SK-N-MC (cell line): ENCODE results near the gene SLCO3A1.
A peak's percentile ranks its signal among the peaks of the same experiment; 100 is the strongest.

Source experiments
- DNase-seq: peaks from one replicate; pipeline ENCODE4 v3.0.0-alpha.2; 2011; ENCODE audit warnings: low read depth, low spot score
- H3K27ac ChIP-seq: fragments of 200-600 bp; sonication (generic); 2 replicates; pipeline ENCODE4 v1.5.1; 2016; ENCODE audit warnings: mixed run types
- H3K36me3 ChIP-seq: fragments of 200-600 bp; sonication (generic); 2 replicates; pipeline ENCODE4 v1.6.1; 2017; ENCODE audit warnings: antibody characterized with exemption, low read length, mixed read lengths; ENCODE audit not compliant: insufficient read depth
- H3K4me3 ChIP-seq: fragments of 200-600 bp; sonication (generic); 2 replicates; pipeline ENCODE4 v1.5.1; 2016
- H3K9ac ChIP-seq: fragments of 200-600 bp; sonication (generic); 2 replicates; pipeline ENCODE4 v1.8.0; 2017; ENCODE audit warnings: mixed run types, mixed read lengths; ENCODE audit not compliant: insufficient read length
- H3K9me3 ChIP-seq: fragments of 200-600 bp; sonication (generic); 2 replicates; pipeline ENCODE4 v1.6.1; 2017; ENCODE audit warnings: low read depth, mild to moderate bottlenecking, antibody characterized with exemption, low read length, moderate library complexity, mixed read lengths
- EZH2 ChIP-seq: fragments of 200-600 bp; sonication (generic); IDR thresholded peaks from one replicate; pipeline ENCODE4 v1.6.1; 2017; ENCODE audit warnings: antibody characterized with exemption
- FOXP2 ChIP-seq: optimal IDR thresholded peaks from 2 replicates; pipeline ENCODE3; 2011; ENCODE audit warnings: mild to moderate bottlenecking, moderate library complexity; ENCODE audit not compliant: insufficient read depth; ENCODE audit errors: extremely low read length, control extremely low read depth
- POLR2AphosphoS5 ChIP-seq: IDR thresholded peaks from 2 replicates; pipeline ENCODE4 v1.6.1; 2012; ENCODE audit warnings: mild to moderate bottlenecking, low read depth, low read length, borderline replicate concordance

The SLCO3A1 gene

DNA sequence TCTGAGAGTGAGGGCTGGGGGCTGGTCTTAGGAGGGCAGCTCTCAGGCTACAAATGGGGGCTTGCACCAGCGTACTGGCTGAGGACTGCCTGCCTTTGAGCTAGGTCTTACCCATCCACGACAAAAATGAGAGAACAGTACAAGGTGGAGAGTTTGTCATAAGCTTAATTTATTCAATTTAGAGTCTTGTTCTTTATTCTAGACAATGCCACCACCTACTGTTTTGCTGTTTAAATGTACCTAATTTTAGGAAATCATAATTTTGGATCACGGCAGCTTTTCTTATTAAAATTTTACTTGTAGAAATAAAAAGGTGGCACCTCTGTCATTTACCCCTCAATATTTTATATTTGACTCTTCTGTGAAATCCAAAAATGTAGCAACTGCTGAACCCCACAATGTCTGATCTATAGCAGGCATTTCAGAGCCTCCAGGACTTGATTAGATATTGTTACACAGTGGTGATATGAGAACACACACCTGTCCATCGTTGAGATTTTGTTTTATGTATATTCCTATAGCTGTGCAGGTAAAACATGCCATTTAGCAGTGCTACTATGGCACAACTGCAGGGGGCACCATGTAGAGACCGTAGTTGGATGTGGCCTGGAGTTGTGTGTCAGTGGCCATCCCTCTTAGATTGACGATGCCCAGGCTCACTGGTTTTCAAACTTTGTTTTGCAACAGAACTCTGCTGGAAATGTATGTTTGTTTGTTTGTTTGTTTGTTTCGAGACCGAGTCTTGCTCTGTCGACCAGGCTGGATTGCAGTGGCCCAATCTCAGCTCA is 88.6 kb downstream of the SLCO3A1 start:
- DNase-seq, result no peak
- no peak overlapping the region for H3K9ac ChIP-seq
- no peak overlapping the region for H3K4me3 ChIP-seq
- TF ChIP-seq EZH2, result no peak
- no peak for TF ChIP-seq FOXP2
- no peak for TF ChIP-seq POLR2AphosphoS5
- H3K27ac ChIP-seq, result no peak overlapping the region
- no peaks in the 10 kb centered on the region for H3K9me3 ChIP-seq
- no peaks in the 10 kb centered on the region for H3K36me3 ChIP-seq

- DNase-seq, result peak; percentile 79
- TF ChIP-seq EZH2, result no peak
- peak; percentile 94 for TF ChIP-seq FOXP2
- no peak for TF ChIP-seq POLR2AphosphoS5
- H3K4me3 ChIP-seq, result peak overlapping the region; percentile 45
- H3K9me3 ChIP-seq, result no peaks in the 10 kb centered on the region
- H3K36me3 ChIP-seq, result no peaks in the 10 kb centered on the region
- no peak overlapping the region for H3K9ac ChIP-seq
- H3K27ac ChIP-seq, result no peak overlapping the region
Observed at GRCh38 chr15:91942720-91943394, 89.3 kb downstream of the SLCO3A1 start.

DNA sequence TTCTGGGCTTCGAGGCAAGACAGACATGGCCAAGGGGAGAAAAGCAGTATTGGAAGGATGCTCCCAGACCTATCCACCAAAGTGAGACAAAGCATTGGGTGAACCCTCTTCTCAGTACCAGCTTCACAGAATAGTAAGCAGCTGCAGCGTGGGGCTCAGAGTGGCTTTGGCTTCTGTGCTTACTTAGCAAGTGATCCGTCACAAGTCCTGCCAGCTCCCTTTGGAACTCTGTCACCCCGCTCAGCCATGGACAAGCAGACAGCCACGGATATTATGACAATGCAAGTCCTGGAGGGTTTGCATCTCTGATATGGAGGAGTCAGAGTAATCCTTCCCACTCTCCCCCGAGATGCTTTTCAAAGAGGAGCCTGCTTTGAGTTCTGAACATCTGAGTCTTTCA is 90.8 kb downstream of the SLCO3A1 start:
- no peak for DNase-seq
- no peaks in the 10 kb centered on the region for H3K36me3 ChIP-seq
- H3K9me3 ChIP-seq, result no peaks in the 10 kb centered on the region
- no peak for TF ChIP-seq POLR2AphosphoS5
- TF ChIP-seq EZH2, result no peak
- TF ChIP-seq FOXP2, result no peak
- no peak overlapping the region for H3K27ac ChIP-seq
- H3K9ac ChIP-seq, result no peak overlapping the region
- H3K4me3 ChIP-seq, result no peak overlapping the region

DNA sequence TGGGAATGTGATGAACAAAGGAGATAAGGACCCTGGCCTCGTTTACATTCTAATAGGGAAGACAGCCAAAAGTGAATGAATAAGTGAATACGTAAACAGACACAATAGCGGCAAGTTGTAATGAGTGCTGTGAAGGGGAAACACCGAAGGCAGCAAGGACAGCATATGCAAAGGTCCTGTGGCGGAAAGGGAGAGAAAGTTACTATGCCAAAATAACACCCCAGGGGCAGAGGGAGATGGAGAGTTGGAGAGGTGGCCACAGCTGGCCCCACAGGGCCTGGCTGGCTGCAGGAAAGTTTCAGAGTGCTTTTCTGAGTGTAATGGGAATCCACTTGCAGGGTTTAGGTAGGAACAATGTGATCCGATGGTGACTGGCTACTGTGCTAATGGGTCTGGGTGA is 91.9 kb downstream of the SLCO3A1 start:
- no peaks in the 10 kb centered on the region for H3K9me3 ChIP-seq
- no peak overlapping the region for H3K9ac ChIP-seq
- no peak for DNase-seq
- no peak overlapping the region for H3K27ac ChIP-seq
- H3K36me3 ChIP-seq, result no peaks in the 10 kb centered on the region
- TF ChIP-seq POLR2AphosphoS5 (no peak), EZH2 (no peak), FOXP2 (no peak)
- no peak overlapping the region for H3K4me3 ChIP-seq

DNA sequence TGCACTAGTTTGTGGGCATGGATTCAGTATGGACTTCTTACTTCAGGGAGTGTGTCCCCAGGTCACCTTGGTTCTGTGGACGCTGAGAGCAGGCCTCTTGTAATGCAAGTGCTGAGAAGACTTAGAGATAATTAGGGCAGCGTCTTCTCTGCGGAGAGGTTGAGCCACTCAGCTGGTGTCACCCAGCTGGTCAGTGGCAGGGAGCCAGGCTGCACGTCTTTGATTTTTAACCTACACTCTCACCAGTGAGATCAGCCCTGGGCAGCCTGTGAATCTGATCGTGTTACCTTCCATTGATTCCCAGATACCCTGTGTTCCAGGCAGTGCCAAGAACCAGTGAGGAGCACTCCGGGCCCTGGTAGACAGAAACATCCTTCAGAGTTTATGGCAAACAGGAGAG is 92.6 kb downstream of the SLCO3A1 start:
- no peak overlapping the region for H3K27ac ChIP-seq
- no peak overlapping the region for H3K4me3 ChIP-seq
- TF ChIP-seq FOXP2 (no peak), EZH2 (no peak), POLR2AphosphoS5 (no peak)
- H3K36me3 ChIP-seq, result no peaks in the 10 kb centered on the region
- no peak for DNase-seq
- H3K9me3 ChIP-seq, result no peaks in the 10 kb centered on the region
- no peak overlapping the region for H3K9ac ChIP-seq

GRCh38 chr15:91946581-91947292 is 93.2 kb downstream of the SLCO3A1 start:
- Histone ChIP-seq H3K9ac (no peak overlapping the region), H3K36me3 (no peaks in the 10 kb centered on the region), H3K4me3 (no peak overlapping the region), H3K9me3 (no peaks in the 10 kb centered on the region), H3K27ac (no peak overlapping the region)
- TF ChIP-seq FOXP2 (no peak), POLR2AphosphoS5 (no peak), EZH2 (no peak)
- no peak for DNase-seq

- Histone ChIP-seq H3K9me3 (no peaks in the 10 kb centered on the region), H3K9ac (no peak overlapping the region), H3K4me3 (no peak overlapping the region), H3K36me3 (no peaks in the 10 kb centered on the region), H3K27ac (no peak overlapping the region)
- TF ChIP-seq POLR2AphosphoS5 (no peak), EZH2 (no peak), FOXP2 (no peak)
- no peak for DNase-seq
Observed at GRCh38 chr15:91947293-91947679, 93.8 kb downstream of the SLCO3A1 start.
